Stimulated activated CD8-positive, alpha-beta memory T cell treated with anti-CD3 and anti-CD28 coated beads, Interleukin-12 subunit alpha, Interleukin-12 subunit beta, amount 100 ng/mL, for 4 hours (primary cell): ENCODE results near the gene RBX1.

ENCODE experiments used
- DNase-seq: peaks from one replicate; pipeline ENCODE4 v3.0.0-alpha.2; 2020; ENCODE audit warnings: low read depth

The RBX1 gene

GRCh38 chr22:41022470-41023298, 71.5 kb downstream of the RBX1 start:
- DNase-seq = peak; percentile 69
